Ovary (tissue), 9 donors: ENCODE measurements around the gene MVP. TPM values are rescaled to one million over a fixed set of nuclear protein-coding genes. Genes with fewer than 3 reads are reported as not detected.

Source experiments
- DNase-seq, 5 donors: peaks; one replicate each; pipeline ENCODE4 v3.0.0-alpha.2; 2019 to 2020
- H3K27ac ChIP-seq, 2 donors: fragments of 200-600 bp; one replicate each; pipeline versions ENCODE4 v1.5.1 to v1.8.0; 2019 to 2022
- H3K27me3 ChIP-seq: fragments of 200-600 bp; one replicate; pipeline ENCODE4 v1.8.0; 2022
- H3K36me3 ChIP-seq: fragments of 200-600 bp; sonication (generic); one replicate; pipeline ENCODE4 v1.5.1; 2019
- H3K4me1 ChIP-seq: one replicate; pipeline ENCODE4 v1.8.1; 2013; ENCODE audit warnings: mild to moderate bottlenecking, moderate library complexity; ENCODE audit not compliant: insufficient read depth
- H3K4me3 ChIP-seq: fragments of 200-600 bp; sonication (generic); one replicate; pipeline ENCODE4 v1.5.1; 2017
- H3K9me3 ChIP-seq, 2 donors: fragments of 200-600 bp in 1 of 2; sonication (generic) in 1 of 2; one replicate each; pipeline versions ENCODE4 v1.5.1 to v1.8.1; 2013 to 2019; ENCODE audit warnings: mild to moderate bottlenecking in 1 of 2, moderate library complexity in 1 of 2
- CTCF ChIP-seq, 3 donors: fragments of 450-650 bp in 2 of 3; fragments of 200-600 bp in 1 of 3; IDR thresholded peaks; one replicate each; pipeline versions ENCODE4 v1.5.1 to v1.8.0; 2016 to 2022; ENCODE audit warnings: antibody characterized with exemption in 3 of 3, mild to moderate bottlenecking in 1 of 3
- EP300 ChIP-seq: sonication (generic); formaldehyde crosslinking; IDR thresholded peaks from one replicate; pipeline ENCODE4 v1.6.1; 2017; ENCODE audit warnings: antibody characterized with exemption
- POLR2A ChIP-seq: fragments of 450-650 bp; IDR thresholded peaks from one replicate; pipeline ENCODE4 v1.6.1; 2017; ENCODE audit warnings: antibody characterized with exemption, mild to moderate bottlenecking, moderate library complexity
- WGBS, 3 donors: extraction: QIAGEN DNeasy Blood & Tissue Kit in 1 of 3; methylation state at CpG; one replicate each; pipeline versions ENCODE4 v1.1.5 to v1.1.7; 2013 to 2017; 5-methylcytosine and 5-hydroxymethylcytosine counted together
- intact Hi-C, 4 donors: fragments of 100-400 bp; cut with DNase I; formaldehyde crosslinking; loops; one replicate each; pipeline versions ENCODE4 v1.11.0 to v1.15.1; 2022 to 2023
- polyA plus RNA-seq, 2 donors: library from polyadenylated mRNA; stranded (reverse); fragments of 200-250 nt in 1 of 2; fragments of 350-450 nt in 1 of 2; fragmentation: Illumina TruSeq in 1 of 2; extraction: RNeasy Lipid Tissue Mini Kit (QIAGEN cat#74804) in 1 of 2; gene quantifications; one replicate each; pipeline ENCODE4 v1.2.3, GENCODE V29; 2013 to 2014
- total RNA-seq, 7 donors: library from RNA; depleted of rRNA in 2 of 7; stranded (reverse); fragments of >200 nt in 2 of 7; fragmentation: NEBNext Ultra II Directional in 3 of 7; extraction: Animal tissue kit (Norgen Biotek cat#: 25700) in 3 of 7; gene quantifications; one replicate each; pipeline versions ENCODE4 v1.1.0 to v1.2.4, GENCODE V29; 2016 to 2023
- donor health status: DM: no; HTN: no; CAD: no; lungs with moderate emphysema.
- donor health status: DM: no; HTN: no; CAD: no.
- donor health status: Bipolar disorder and iron deficiency.
- donor health status: DM: yes; HTN: yes; CAD: no.
- donor health status: DM: no; HTN: no; CAD: no.
- donor health status: DM: yes; HTN: yes; CAD: no.

Gene MVP
- total and polyA plus RNA-seq, 9 donors: 56.4 to 191 (median 129) TPM

GRCh38 chr16:29811896-29812665 is 8.2 kb upstream of the MVP start, which contains the start of gene PRRT2:
PRRT2 (plus strand) TSS chr16:29812193; CDS start chr16:29813055, 862 bp downstream.
- H3K36me3 ChIP-seq: no peaks in the 10 kb centered on the region
- peak; percentile 86 to 89 (median 87) for DNase-seq
- intact Hi-C loops: loop anchor here in 2 of 4 donors (5.0 kb wide), 3 partner anchors 35 to 195 kb away; no protein-coding TSS in a partner anchor
- H3K27ac ChIP-seq: peak within 1 kb of the TSS; percentile 8 to 89
- H3K27me3 ChIP-seq: no peaks in the 10 kb centered on the region
- no peaks in the 10 kb centered on the region for H3K9me3 ChIP-seq
- WGBS, 3 donors: 1 to 2% (median 1%) methylated on average over 67 to 69 of the region's 69 CpGs
- H3K4me3 ChIP-seq: peak within 1 kb of the TSS; percentile 66
- H3K4me1 ChIP-seq: peaks cover 36% of the 10 kb centered on the region
- TF ChIP-seq EP300 (no peak), CTCF (IDR thresholded peaks at IDR 0.05) (no peak), POLR2A (no peak)

GRCh38 chr16:29812754-29813643 is 7.3 kb upstream of the MVP start:
- intact Hi-C loops: loop anchor here in 2 of 4 donors (5.0 kb wide), 3 partner anchors 34 to 194 kb away; no protein-coding TSS in a partner anchor

GRCh38 chr16:29813644-29814562 is 6.4 kb upstream of the MVP start:
- peak overlapping the region; percentile 2 to 89 for H3K27ac ChIP-seq

More at GRCh38 chr16:29812754-29813643, 7.3 kb upstream of the MVP start:
- WGBS, 3 donors: 32 to 45% (median 43%) methylated on average over 9 of the region's 9 CpGs
- no peaks in the 10 kb centered on the region for H3K27me3 ChIP-seq
- peaks cover 37% of the 10 kb centered on the region for H3K4me1 ChIP-seq
- H3K9me3 ChIP-seq: no peaks in the 10 kb centered on the region
- peak overlapping the region; percentile 8 to 89 for H3K27ac ChIP-seq
- no peaks in the 10 kb centered on the region for H3K36me3 ChIP-seq
- peak in 4 of 5 donors; percentile 29 to 50 (median 46) for DNase-seq
- H3K4me3 ChIP-seq: peak overlapping the region; percentile 66
- TF ChIP-seq EP300 (no peak), POLR2A (no peak), CTCF (IDR thresholded peaks at IDR 0.05) (no peak)

More at GRCh38 chr16:29813644-29814562, 6.4 kb upstream of the MVP start:
- H3K9me3 ChIP-seq: no peaks in the 10 kb centered on the region
- H3K4me1 ChIP-seq: peaks cover 32% of the 10 kb centered on the region
- H3K27me3 ChIP-seq: no peaks in the 10 kb centered on the region
- intact Hi-C loops: loop anchor here in 3 of 4 donors (2.0 to 5.0 kb wide), 4 partner anchors 23 to 193 kb away; partner anchors contain the start of gene KIF22 (in 1 of the 3)
- no peak overlapping the region for H3K4me3 ChIP-seq
- H3K36me3 ChIP-seq: no peaks in the 10 kb centered on the region
- 57 to 68% (median 64%) methylated on average over 22 to 24 of the region's 24 CpGs for WGBS, 3 donors
- peak in 4 of 5 donors; percentile 37 to 52 (median 47) for DNase-seq
- TF ChIP-seq POLR2A (no peak), EP300 (no peak), CTCF (IDR thresholded peaks at IDR 0.05) (no peak)
